Non-pigmented ciliary epithelial cell (primary cell): ENCODE data around the gene ATP11C.
"Not testable (repeated sequence)": the region's sequence is repeated elsewhere in the genome, so short reads cannot be mapped to it uniquely, and the experiment has no call there.

Experiments
- DNase-seq: peaks from one replicate; pipeline ENCODE4 v3.0.0-alpha.2; 2010; ENCODE audit warnings: low read depth

Gene ATP11C

DNA sequence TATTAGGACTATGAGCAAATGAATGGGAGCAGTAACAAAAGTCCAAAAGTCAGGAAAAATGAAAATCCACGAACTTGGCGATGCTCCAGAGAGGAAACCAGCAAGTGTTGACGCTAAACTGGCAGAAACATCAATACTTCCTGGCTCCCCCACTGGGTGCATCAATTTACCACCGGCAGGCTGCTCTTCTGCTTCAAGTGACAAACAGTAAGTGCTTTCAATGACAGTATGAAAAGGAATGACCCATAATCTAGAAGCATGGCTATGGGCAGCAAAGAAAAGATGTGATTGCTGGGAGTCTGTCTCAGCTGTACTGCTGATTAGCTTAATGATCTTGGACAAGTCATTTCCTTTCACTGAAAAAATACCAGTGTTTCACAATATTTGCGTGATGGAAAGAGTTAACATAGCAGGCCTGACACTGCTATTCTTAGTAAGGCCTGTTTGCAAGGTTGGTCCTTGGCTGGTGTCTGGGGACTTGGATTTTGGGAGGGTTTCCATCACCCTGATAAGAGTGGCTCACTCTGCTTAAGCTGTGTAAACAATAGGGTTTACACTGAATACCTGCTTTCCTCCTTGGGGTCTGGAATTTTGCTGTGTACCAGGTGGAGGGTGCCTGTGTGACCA is 8.7 kb downstream of the ATP11C start:
- DNase-seq: no peak

DNA sequence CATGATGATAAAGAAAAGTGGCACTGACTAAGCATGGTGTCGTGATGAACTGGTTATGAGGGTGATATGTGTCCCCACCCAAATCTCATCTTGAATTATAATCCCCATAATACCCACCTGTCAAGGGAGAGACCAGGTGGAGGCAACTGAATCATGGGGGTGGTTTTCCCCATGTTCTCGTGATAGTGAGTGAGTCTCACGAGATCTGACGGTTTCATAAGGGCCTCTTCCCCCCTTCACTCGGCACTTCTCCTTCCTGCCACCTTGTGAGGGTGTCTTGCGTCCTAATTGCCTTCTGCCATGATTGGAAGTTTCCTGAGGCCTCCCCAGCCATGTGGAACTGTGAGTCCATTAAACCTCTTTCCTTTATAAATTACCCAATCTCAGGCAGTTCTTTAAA is 11.7 kb downstream of the ATP11C start:
- not testable (repeated sequence) for DNase-seq

DNA sequence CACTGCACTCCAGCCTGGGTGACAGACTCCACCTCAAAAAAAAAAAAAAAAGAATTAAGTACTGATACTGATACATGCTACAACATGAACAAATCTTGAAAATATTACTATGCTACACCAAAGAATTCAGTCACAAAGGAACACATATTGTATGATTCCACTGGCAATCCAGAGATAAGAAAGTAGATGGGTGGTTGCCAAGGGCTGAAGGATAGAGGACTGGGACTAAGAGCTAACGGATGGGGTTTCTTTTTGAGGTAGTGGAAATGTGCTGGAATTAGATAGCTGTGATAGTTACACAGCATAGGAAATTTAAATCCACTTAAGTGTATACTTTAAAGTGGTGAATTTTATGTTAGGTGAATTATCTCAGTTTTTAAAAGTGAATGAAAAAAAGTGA is 12.5 kb downstream of the ATP11C start:
- DNase-seq: no peak

DNA sequence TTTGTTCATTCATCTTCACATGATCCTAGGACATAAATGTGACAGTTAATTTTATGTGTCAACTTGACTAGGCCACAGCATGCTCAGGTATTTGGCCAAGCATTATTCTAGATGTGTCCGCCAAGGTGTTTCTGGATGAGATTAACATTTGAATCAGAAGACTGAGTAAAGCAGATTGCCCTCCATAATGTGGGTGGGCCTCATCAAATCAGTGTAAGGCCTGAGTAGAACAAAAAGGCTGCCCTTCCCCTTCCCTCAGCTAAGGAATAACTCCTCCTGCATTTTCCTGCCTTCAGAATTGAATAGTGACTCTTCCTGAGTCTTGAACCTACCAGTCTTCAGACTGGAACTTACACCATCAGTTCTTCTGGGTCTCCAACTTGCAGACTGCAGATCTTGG is 18.4 kb downstream of the ATP11C start:
- DNase-seq: no peak

DNA sequence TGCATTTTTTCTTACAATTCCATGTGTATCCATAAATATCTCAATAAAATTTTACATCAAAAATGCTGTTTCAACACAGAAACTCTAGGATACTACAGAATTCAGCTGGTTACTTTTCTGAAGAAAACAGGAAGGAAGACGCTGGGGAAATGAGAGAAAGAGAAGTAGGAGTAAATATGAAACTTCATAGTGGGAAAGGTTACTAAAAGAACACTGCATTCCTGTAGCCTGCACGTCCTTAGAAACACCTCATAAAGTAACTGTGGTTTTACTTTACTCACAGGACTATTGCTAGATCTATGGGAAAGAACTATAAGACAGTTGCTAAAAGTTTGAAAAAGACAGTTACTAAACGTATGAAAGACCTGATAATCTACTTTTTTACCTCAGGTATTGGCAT is 23.1 kb downstream of the ATP11C start:
- DNase-seq: no peak

DNA sequence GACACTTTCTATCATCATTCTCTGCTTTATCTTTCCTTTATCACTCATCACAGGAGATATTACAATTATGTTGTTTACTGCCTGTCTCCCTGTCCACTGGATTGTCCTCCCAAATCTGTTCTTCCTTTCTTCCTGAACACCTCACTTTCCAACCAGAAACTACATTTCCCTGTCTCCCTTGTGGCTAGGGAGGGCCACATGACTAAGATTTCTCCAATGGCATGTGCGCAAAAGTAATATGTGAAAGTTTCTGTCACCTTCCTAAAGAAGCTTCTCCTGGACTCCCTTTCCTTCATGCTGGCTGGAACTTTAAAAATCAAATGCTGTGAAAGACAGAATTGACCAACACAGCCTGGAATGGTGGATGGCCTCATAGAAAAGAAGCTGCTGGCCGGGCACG is 25.8 kb downstream of the ATP11C start:
- DNase-seq: no peak

DNA sequence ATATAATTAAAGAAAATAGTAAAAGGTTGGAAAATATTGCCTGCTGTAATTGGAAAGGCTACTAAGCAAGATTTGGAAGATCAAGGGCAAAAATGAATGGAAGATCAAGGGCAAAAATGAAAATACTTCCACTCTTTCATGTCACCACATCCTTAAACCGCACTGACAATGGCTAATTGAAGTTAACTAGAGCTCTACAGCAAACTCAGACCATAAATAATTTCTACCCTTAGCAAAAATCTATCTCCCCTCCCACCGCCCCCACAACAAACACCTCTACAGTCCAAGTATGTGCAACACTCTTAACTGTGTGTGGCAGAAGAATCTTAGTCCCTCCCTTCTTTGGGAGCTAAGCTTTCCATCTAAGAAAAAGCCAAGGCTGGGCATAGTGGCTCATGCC is 27.1 kb downstream of the ATP11C start:
- DNase-seq: no peak

DNA sequence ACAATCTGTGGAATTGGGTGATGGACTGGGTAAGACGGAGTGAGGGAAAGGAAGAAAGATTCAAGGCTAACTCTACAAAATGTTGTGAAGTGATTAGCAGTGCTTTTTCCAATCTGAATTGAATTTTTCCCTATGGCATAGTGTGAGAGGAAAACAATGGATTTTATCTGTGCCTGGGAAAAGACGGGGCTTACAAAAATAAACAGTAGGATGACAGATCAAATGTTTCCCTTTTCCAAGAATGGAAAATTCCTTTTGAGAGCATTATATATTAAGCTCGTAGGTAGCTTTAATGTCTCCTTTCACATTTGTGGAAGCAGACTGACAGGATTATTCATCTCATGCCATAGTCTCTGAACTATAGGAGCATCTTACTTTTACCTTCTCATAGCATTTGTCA is 27.8 kb downstream of the ATP11C start:
- no peak for DNase-seq

DNA sequence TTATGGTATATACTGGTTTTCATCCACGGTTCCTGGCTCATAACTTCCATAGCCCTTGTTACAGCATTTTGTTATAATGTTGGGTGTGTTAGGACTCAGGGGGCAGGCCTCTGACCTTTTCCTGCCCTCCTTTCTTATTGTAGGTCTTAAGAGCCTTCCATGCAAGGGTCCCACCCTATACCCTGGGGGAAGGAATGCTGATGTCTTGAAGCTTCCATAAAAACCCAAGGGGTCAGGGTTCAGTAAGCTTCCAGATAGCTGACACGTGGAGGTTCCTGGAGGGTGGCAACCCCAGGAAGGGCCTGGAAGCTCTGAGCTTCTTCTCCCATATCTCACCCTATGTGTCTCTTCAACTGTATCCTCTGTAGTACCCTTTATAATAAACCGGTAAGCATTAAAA is 29.6 kb downstream of the ATP11C start:
- no peak for DNase-seq

DNA sequence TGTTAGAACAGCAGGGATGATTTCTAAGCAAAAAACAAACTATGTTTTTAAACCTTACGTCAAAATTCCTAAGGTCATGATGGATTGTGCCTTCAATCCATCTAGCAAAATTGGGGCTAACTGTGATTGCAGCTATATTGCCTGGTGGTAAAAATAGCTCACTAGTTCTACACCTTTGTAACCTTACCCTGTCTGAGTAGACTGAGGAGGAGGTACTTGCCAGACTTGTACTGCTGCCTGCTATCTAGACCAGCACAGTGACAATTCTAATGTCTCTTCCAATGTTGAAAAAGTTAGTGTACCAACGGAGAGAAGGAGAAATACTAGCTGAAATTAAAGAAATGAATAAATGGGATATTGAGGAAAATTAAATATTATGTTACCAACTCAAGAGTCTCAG is 30.3 kb downstream of the ATP11C start:
- no peak for DNase-seq

DNA sequence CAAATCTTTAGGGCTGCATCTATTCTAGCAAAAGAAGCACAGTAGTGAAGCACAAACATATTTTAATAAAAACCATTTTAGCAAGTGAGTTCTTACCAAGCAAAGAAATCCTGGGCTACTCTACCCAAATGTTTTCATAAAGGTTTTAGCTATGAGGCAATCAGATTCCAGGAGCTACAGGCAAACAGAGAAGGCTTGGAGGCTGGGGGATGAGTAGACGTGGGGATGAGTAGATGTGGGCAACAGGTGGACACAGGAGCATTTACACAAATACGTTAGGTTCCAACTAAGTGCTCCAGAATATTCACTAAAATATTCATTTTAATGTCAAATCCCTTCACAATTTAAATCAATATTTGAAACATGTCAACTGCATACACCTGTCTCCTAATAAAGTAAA is 34.5 kb downstream of the ATP11C start:
- DNase-seq: no peak

DNA sequence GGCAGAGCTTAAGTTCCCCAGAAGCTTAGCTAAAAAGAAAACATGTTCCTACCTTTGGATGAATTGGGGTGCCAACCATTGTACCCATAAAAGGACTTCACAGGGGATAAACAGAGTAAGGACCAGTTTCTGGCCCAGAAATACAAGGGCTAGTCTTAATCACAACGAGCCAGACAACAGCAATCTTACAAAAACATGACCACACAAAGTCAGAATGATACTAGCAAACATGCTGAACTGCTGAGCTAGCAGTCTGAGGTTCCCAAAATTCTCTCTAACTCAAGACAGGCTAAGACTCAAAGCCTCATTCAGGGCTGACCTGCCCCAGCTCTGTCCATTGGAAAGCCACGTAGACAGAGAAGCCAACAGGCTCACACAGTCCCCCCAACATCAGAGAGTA is 40.3 kb downstream of the ATP11C start:
- no peak for DNase-seq

DNA sequence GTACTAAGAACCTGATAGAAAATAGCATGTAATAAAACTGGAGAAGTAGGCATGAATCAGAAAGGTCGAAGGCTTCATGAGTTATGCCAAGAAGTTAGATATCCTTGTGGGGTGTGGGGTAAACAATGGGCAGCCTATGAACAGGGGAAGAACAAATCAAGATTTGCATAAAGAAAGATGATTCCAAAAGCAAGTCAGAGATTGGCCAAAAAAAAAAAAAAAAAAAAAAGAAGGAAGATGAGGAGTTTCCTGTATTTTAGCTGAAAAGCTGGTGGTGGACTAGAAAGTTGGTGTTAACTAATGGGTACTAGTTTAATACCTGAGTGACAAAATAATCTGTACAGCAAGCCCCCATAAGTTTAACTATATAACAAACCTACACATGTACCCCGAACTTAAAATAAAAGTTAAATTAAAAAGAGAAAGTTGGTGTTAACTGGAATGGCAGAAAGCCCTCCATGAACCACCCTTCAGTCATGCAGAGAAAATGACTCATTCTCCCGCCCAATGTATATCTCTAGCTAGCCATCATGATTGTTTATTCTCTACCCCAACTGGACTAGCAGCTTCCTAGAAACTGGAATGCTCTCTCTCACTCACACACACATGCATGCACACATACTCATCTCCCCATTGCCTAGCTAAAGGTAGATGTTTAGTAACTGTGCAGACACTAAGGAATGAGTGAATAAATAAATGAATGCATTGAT is 41.7 kb downstream of the ATP11C start:
- no peak for DNase-seq

DNA sequence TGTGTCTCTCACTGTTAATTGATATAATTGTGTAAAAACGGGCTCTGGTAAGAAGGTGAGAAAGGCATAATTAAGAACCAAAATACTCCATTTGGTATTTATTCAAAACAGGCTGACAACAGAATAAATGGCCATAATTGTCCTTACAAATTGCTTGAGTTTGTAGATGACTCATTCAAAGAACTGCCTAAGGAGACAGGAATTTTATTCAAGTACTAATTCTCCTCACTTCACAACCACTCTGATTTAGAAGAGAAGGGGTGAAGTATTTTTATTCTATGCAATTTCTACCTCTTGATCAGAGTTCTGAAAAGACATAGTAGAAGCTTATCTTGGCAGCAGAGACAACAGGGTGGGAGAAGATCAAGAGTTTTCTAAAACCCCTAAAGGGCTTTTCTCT is 43.1 kb downstream of the ATP11C start:
- no peak for DNase-seq

DNA sequence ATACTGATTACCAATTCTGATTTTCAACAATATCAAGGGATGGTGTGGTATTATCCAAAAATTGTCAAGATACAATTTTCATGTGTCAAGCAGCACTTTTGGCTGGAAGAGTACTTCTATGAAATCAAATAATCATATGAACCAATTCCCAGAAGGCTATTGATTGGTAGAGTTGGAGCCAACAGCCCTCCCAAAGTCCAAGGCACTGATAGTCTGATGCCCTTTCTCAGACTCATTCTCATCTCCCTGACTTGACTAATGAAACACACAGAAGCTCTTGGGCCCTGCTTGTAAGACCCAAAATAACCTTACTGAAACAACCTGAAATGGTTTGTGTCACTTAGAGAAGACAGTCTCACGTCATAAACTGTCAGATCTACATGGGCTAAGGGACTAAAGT is 48.9 kb downstream of the ATP11C start:
- DNase-seq: no peak

DNA sequence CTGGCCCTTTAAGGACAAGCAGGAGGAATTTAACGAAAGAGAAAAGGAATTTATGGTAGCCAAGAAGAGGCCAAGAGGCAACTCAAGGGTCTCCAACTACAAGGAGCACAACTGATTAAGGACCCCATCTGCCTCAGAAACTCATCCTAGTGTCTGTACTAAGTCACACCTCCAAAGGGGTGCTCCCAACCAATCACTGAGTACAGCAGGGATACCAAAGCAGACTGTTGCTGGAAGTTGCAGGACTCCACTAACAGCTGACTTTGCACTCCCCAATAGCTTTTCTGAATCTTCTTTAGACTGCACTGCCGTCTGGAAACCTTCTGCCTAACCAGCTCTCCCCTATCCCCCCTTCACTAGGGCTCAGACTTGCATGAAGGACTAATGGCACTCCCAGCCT is 50.6 kb downstream of the ATP11C start:
- no peak for DNase-seq

DNA sequence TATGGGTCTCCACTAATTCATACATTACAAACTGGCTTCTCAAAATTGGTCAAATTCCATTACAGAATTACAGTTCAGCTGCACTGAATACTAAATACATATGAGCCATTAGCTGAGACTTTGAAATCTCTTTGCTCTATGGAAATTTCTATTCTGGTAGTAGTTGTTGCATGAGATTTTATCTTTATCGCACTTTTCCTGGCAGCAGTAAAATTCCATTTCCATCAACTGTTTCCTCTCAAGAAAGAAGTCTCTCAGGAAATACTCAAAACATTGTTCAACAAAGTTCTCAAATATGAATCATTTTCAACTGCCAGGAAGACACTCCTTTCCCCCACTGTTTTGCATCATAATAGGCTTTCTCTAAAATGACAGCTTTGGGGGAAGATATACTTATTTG is 51.3 kb downstream of the ATP11C start:
- no peak for DNase-seq

DNA sequence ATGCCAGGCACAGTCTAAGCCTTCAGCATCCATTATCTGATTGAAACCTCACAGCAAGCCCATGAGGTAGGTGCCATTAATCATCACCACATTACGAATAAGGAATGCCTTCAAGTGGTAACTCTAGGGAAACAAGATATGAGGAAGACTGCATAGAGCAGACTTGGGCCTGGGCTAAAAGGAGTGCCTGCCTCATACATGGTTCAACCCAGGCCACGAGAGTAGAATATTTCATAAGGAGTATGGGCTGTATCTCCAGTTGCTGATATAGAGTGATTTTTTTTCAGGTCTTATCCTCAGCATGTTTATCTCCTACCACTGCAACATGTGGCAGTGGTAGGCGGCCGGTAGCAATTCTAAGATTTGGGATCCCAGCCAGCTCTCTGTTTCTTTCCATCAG is 51.7 kb downstream of the ATP11C start:
- no peak for DNase-seq

DNA sequence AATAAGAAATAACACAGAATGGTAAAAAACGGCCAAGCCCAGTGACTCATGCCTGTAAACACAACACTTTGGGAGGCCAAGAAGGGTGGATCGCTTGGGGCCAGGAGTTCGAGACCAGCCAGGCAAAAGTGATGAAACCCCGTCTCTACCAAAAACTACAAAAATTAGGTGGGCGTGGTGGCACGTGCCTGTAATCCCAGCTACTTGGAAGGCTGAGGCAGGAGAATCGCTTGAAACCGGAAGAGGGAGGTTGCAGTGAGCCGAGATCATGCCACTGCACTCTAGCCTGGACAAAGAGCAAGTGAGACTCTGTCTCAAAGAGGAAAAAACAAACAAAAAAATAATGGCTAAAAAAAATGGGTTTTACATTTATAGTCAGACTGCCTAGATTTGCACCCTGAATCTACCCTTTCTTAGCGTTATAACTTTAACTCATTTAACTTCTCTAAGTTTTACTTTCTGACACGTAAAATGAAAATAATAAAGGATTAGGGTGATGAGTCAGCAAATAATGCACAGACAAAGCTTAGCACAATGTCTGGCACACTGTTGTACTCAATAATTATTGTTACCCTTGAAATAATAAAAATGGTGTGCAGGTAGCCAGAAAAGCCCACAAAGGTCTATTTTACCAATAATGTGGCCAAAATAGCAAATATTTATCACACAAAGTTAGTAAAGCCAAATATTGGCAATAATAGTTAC is 55.0 kb downstream of the ATP11C start:
- no peak for DNase-seq

DNA sequence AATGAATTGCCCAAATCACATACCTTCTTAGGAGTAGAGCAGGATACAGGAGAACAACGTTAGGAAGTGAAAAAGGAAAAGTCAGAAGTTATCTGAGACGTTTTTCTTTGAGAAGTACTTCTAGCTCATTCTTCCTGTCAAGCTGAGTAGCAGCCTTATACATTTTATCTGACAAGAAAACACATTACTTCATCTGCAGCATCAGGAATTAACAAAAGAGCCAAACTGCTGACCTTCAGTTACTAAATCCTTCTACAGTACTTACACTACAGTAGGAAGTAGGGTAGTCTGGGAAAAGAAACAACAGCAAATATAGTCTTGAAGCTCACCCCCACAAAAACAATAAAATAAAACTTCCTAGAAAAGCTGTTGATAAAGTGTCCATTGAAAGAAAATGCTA is 57.0 kb downstream of the ATP11C start:
- no peak for DNase-seq

DNA sequence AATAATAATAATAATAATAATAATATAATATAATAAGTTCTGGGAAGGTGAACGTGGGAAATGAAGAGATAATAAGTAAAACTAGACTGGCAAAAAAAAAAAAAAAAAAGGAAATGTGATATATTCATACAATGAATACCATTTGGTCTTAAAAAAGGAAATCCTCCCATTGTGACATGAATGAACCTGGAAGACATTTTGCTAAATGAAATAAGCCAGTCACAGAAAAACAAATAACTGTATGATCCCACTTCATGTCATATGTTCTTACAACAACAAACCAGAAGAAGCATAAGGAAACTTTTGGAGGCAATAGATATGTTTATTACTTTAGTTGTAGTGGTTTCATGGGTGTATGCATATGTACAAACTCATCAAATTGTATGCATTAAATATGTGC is 63.1 kb downstream of the ATP11C start:
- DNase-seq: no peak

DNA sequence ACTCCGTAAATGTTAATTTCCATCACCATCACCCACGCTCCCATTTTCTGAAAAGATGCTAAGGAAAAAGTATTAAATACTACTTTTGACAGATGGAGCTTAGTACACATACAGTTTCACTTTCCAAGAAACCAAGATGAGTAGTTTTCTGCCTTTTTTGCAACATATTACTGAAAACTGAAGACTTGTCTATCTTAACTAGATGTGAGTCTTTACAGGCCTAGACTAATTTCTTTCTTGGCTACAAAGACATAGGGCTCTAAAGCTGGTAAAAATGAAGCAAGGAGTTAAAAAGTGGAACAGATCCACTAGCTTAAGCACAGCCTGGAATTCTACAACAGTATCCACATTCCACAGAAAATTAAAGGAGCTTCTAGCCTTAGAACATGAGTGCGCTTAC is 68.2 kb downstream of the ATP11C start:
- no peak for DNase-seq

DNA sequence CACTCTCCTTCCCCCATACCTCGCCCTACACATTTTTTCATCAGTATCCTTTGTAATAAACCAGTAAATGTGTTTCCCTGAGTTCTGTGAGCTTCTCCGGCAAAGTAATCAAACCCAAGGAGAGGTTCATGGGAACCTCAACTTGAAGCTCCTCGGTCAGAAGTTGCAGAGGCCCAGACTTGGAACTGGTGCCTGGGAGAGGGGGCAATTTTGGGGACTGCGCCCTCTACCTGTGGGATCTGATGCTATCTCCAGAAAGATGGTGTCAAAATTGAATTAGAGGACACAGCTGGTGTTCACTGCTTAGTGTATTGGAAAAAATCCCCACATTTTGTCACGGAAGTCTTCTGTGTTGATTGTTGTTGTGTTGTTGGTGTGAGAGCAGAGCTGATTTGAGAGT is 70.6 kb downstream of the ATP11C start:
- no peak for DNase-seq

DNA sequence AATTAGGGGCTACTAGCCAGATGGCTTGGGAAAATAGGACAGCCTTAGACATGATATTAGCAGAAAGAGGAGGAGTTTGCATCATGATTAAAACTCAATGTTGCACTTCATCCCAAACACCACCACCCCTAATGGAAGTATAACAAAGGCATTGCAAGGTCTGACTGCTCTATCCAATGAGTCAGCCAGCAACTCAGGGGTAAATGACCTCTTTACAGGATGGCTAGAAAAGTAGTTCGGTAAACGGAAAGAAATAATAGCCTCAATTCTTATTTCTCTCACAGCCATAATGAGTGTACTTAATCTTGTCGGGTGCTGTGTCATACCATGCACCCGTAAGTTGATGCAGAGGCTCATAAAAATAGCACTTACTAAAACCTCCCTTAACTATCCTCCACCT is 76.0 kb downstream of the ATP11C start:
- DNase-seq: not testable (repeated sequence)
